ENCODE results near the gene KCNT2.
"Not testable (repeated sequence)": the region's sequence is repeated elsewhere in the genome, so short reads cannot be mapped to it uniquely, and the experiment has no call there.

KCNT2 gene

GRCh38 chr1:196510451-196510850 is 97.8 kb downstream of the KCNT2 start:
- DNase-seq, result no peak

GRCh38 chr1:196504224-196504623 is 104.0 kb downstream of the KCNT2 start:
- DNase-seq, result not testable (repeated sequence)

GRCh38 chr1:196502437-196502836 is 105.8 kb downstream of the KCNT2 start:
- DNase-seq, result no peak

GRCh38 chr1:196501760-196502428 is 106.3 kb downstream of the KCNT2 start:
- no peak for DNase-seq

- no peak for DNase-seq
Measured at GRCh38 chr1:196497817-196498216, 110.4 kb downstream of the KCNT2 start.

- DNase-seq, result no peak
Measured at GRCh38 chr1:196494766-196495165, 113.5 kb downstream of the KCNT2 start.

- no peak for DNase-seq
Measured at GRCh38 chr1:196493881-196494280, 114.4 kb downstream of the KCNT2 start.

GRCh38 chr1:196488579-196488978 is 119.7 kb downstream of the KCNT2 start:
- DNase-seq, result no peak

GRCh38 chr1:196486346-196486745 is 121.9 kb downstream of the KCNT2 start:
- DNase-seq, result no peak

GRCh38 chr1:196481616-196482015 is 126.6 kb downstream of the KCNT2 start:
- no peak for DNase-seq

GRCh38 chr1:196477262-196477661 is 131.0 kb downstream of the KCNT2 start:
- no peak for DNase-seq

- DNase-seq, result no peak
Measured at GRCh38 chr1:196467230-196467925, 140.9 kb downstream of the KCNT2 start.

- DNase-seq, result no peak
Measured at GRCh38 chr1:196466654-196467053, 141.6 kb downstream of the KCNT2 start.

GRCh38 chr1:196466166-196466565 is 142.1 kb downstream of the KCNT2 start:
- no peak for DNase-seq

- no peak for DNase-seq
Measured at GRCh38 chr1:196464480-196464941, 143.7 kb downstream of the KCNT2 start.

- DNase-seq, result no peak
Measured at GRCh38 chr1:196462086-196462485, 146.2 kb downstream of the KCNT2 start.

- no peak for DNase-seq
Measured at GRCh38 chr1:196461521-196461920, 146.7 kb downstream of the KCNT2 start.

GRCh38 chr1:196459383-196459782 is 148.9 kb downstream of the KCNT2 start:
- DNase-seq, result no peak

GRCh38 chr1:196454792-196455191 is 153.4 kb downstream of the KCNT2 start:
- no peak for DNase-seq

- DNase-seq, result no peak
Measured at GRCh38 chr1:196451103-196451502, 157.1 kb downstream of the KCNT2 start.

- no peak for DNase-seq
Measured at GRCh38 chr1:196450143-196451095, 157.8 kb downstream of the KCNT2 start.

GRCh38 chr1:196449460-196449859 is 158.8 kb downstream of the KCNT2 start:
- DNase-seq, result no peak

- DNase-seq, result no peak
Measured at GRCh38 chr1:196445775-196446174, 162.5 kb downstream of the KCNT2 start.
